ENCODE measurements around the gene TREM1. TPM values are rescaled to one million over a fixed set of nuclear protein-coding genes. Genes with fewer than 3 reads are reported as not detected.

The TREM1 gene
- total RNA-seq, 4 donors from 2014 or later: 2.1 TPM; not detected in 3

DNA sequence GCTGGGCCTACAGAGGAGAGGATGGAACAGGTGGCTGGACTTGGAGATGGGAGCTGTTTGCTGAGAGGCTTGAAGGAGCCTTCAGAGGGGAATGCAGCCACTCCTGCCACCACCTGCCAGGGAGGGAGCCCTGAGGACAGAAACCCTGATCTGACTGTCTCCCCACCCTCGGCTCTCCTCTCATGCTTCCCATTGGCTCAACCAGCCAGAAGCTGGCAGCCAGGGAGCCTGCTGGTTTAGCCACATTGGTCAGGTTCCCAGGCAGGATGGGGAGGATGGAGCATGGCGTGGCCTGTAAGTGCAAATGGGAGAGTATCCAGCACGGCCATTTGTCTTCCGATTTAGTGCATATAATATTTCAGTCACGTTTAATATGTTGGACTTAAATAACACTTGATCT lies 12.8 kb downstream of the TREM1 start:
- TF ChIP-seq CTCF (IDR thresholded peaks at IDR 0.05) (no peak), POLR2A (IDR thresholded peaks at IDR 0.05) (no peak)
- Histone ChIP-seq H3K4me1 (no peaks in the 10 kb centered on the region), H3K27me3 (no peaks in the 10 kb centered on the region), H3K27ac (no peak overlapping the region), H3K4me3 (no peak overlapping the region), H3K36me3 (no peaks in the 10 kb centered on the region), H3K9me3 (no peaks in the 10 kb centered on the region)
- DNase-seq: no peak

DNA sequence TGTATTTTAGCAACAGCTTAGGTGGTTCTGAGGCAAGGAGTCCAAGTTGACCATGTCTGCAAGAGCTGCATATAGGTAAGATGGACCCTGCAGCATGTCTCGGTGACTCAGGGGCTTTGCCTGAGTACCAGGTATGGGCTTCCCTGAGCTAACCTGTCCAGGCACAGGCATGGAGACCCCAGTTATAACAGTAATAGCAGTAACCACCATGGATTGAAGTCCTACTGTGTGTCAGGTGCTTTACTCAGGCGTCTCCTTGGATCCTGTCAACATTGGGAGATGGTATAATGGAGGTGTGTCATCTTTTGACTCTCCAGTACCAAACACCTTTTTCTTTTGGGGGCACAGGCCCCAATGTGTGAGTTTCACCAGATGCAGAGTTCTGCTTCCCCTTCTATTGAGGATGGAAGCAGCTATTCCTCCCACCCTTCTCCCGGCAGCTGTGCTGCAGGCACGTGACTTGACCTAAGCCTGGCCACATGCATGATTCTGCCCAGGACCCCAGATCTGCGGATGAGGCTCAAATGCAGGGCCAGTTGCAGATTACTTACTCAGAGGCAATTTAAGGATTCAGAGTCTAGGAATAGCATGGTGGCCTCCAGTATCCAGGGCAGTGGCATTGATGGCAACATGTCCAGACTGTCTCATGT lies 13.8 kb downstream of the TREM1 start:
- Histone ChIP-seq H3K36me3 (no peaks in the 10 kb centered on the region), H3K9me3 (no peaks in the 10 kb centered on the region), H3K27me3 (no peaks in the 10 kb centered on the region), H3K4me3 (no peak overlapping the region), H3K27ac (no peak overlapping the region), H3K4me1 (no peaks in the 10 kb centered on the region)
- DNase-seq: no peak
- TF ChIP-seq POLR2A (IDR thresholded peaks at IDR 0.05): no peak
- no peak for TF ChIP-seq CTCF (IDR thresholded peaks at IDR 0.05)

GRCh38 chr6:41271901-41272395 lies 14.5 kb downstream of the TREM1 start:
- H3K4me3 ChIP-seq: no peak overlapping the region
- H3K27ac ChIP-seq: no peak overlapping the region
- no peak for DNase-seq
- H3K9me3 ChIP-seq: no peaks in the 10 kb centered on the region
- TF ChIP-seq POLR2A (IDR thresholded peaks at IDR 0.05) (no peak), CTCF (IDR thresholded peaks at IDR 0.05) (no peak)
- no peaks in the 10 kb centered on the region for H3K36me3 ChIP-seq
- no peaks in the 10 kb centered on the region for H3K4me1 ChIP-seq
- H3K27me3 ChIP-seq: no peaks in the 10 kb centered on the region

DNA sequence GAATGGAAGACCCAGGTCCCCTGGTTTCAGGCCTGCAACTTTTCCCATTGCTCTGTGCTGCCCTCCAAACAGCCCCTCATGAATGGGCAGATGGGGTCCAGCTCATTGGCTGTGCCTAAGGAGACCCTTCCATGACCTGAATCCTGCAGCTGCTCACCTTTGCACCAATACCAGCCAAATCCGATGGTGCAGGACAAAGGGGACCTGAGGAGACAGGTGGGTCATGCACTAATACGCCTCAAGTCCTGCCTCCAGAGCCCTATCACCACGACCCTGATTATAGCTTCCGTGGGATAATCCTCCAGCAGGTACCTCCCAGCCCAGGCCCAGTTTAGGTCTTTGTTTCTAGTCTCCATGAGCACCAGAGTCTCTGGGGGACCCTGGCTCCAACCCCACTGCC lies 16.8 kb downstream of the TREM1 start:
- H3K9me3 ChIP-seq: no peaks in the 10 kb centered on the region
- no peak overlapping the region for H3K27ac ChIP-seq
- no peak for TF ChIP-seq POLR2A (IDR thresholded peaks at IDR 0.05)
- TF ChIP-seq CTCF (IDR thresholded peaks at IDR 0.05): no peak
- H3K36me3 ChIP-seq: no peaks in the 10 kb centered on the region
- H3K27me3 ChIP-seq: no peaks in the 10 kb centered on the region
- H3K4me1 ChIP-seq: no peaks in the 10 kb centered on the region
- no peak for DNase-seq
- no peak overlapping the region for H3K4me3 ChIP-seq

DNA sequence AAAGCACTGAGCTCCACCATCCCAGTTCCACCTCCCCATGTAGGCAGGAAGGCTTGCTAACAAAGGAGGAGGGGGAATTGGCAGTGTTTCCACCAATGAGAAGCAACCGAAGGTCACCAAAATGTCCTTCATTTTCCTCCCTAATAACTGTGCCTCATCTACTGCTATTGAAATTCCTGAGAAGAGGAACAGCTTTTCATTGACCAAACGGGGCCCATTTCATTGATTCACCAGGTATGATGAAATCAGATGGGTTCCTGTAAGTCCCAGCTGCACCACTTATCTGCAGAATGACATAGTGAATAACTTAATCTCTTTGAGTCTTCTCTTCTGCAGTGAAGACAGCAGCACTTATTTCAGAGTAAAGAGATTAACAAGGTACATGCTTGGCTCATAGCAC lies 17.3 kb downstream of the TREM1 start:
- no peak for DNase-seq
- H3K27me3 ChIP-seq: no peaks in the 10 kb centered on the region
- no peak for TF ChIP-seq POLR2A (IDR thresholded peaks at IDR 0.05)

GRCh38 chr6:41268478-41268877 lies 18.0 kb downstream of the TREM1 start:
- no peak for TF ChIP-seq CTCF (IDR thresholded peaks at IDR 0.05)
- no peak for TF ChIP-seq POLR2A (IDR thresholded peaks at IDR 0.05)
- H3K4me1 ChIP-seq: no peaks in the 10 kb centered on the region
- no peak for DNase-seq
- peaks cover 0 to 3% (median 0%) of the 10 kb centered on the region in 4 donors for H3K9me3 ChIP-seq
- no peak overlapping the region for H3K4me3 ChIP-seq
- no peaks in the 10 kb centered on the region for H3K36me3 ChIP-seq
- no peak overlapping the region for H3K27ac ChIP-seq
- H3K27me3 ChIP-seq: no peaks in the 10 kb centered on the region

More for the DNA sequence above, 17.3 kb downstream of the TREM1 start:
- Histone ChIP-seq H3K27ac (no peak overlapping the region), H3K9me3 (no peaks in the 10 kb centered on the region), H3K4me3 (no peak overlapping the region), H3K4me1 (no peaks in the 10 kb centered on the region), H3K36me3 (no peaks in the 10 kb centered on the region)
